Neural cell (in vitro differentiated cells): ENCODE measurements around the gene GRIA1. TPM values are rescaled to one million over a fixed set of nuclear protein-coding genes. Genes with fewer than 3 reads are reported as not detected.

ENCODE experiments used
- H2AFZ ChIP-seq: fragments of 200-600, 300-800 bp; sonication (generic), shearing (Covaris generic); 2 replicates; pipeline ENCODE4 v1.6.0; 2014; ENCODE audit warnings: low read depth, mild to moderate bottlenecking, antibody characterized with exemption, low read length, moderate library complexity
- H3F3A ChIP-seq: fragments of 200-600 bp; shearing (Covaris generic); 2 replicates; pipeline ENCODE4 v1.6.1; 2016; ENCODE audit warnings: mild to moderate bottlenecking, moderate library complexity, mixed read lengths, antibody characterized with exemption, low read length; ENCODE audit not compliant: insufficient read depth, poor library complexity, severe bottlenecking
- H3K27ac ChIP-seq: fragments of 200-600, 300-800 bp; sonication (generic), shearing (Covaris generic); 2 replicates; pipeline ENCODE4 v1.5.1; 2014; ENCODE audit warnings: mild to moderate bottlenecking, low read length, moderate library complexity
- H3K27me3 ChIP-seq: fragments of 300-800, 200-600 bp; sonication (generic), shearing (Covaris generic); 2 replicates; pipeline ENCODE4 v1.6.0; 2014; ENCODE audit warnings: mild to moderate bottlenecking, low read depth, low read length, moderate library complexity; ENCODE audit not compliant: insufficient read depth
- H3K36me3 ChIP-seq: fragments of 300-800, 200-600 bp; sonication (generic), shearing (Covaris generic); 2 replicates; pipeline ENCODE4 v1.5.1; 2014; ENCODE audit warnings: mild to moderate bottlenecking, antibody characterized with exemption, low read length, moderate library complexity; ENCODE audit not compliant: insufficient read depth
- H3K4me2 ChIP-seq: fragments of 300-800, 200-600 bp; sonication (generic), shearing (Covaris generic); 2 replicates; pipeline ENCODE4 v1.6.0; 2014; ENCODE audit warnings: mild to moderate bottlenecking, low read length
- H3K4me3 ChIP-seq: fragments of 300-800, 200-600 bp; sonication (generic), shearing (Covaris generic); 2 replicates; pipeline ENCODE4 v1.5.1; 2014; ENCODE audit warnings: mild to moderate bottlenecking, low read length, moderate library complexity
- H3K79me2 ChIP-seq: fragments of 200-600 bp; shearing (Covaris generic); replicated peaks from 2 replicates; pipeline ENCODE4 v1.6.0; 2014; ENCODE audit warnings: mild to moderate bottlenecking, low read length, moderate library complexity; ENCODE audit not compliant: insufficient read depth
- H3K9ac ChIP-seq: fragments of 300-800, 200-600 bp; sonication (generic), shearing (Covaris generic); 2 replicates; pipeline ENCODE4 v1.6.1; 2016; ENCODE audit warnings: mild to moderate bottlenecking, low read length, mixed read lengths
- H3K9me2 ChIP-seq: fragments of 200-600 bp; shearing (Covaris generic); 2 replicates; pipeline ENCODE4 v1.6.1; 2016; ENCODE audit warnings: mild to moderate bottlenecking, low read length, mixed read lengths; ENCODE audit not compliant: insufficient read depth
- H3K9me3 ChIP-seq: fragments of 200-600, 300-800 bp; sonication (generic), shearing (Covaris generic); 2 replicates; pipeline ENCODE4 v1.6.1; 2016; ENCODE audit warnings: mild to moderate bottlenecking, mixed run types, low read length, moderate library complexity, mixed read lengths
- H4K20me1 ChIP-seq: fragments of 200-600 bp; shearing (Covaris generic); 2 replicates; pipeline ENCODE4 v1.6.1; 2016; ENCODE audit warnings: mild to moderate bottlenecking, mixed run types; ENCODE audit not compliant: insufficient read depth
- EP300 ChIP-seq: fragments of 450-650 bp; conservative IDR thresholded peaks from 2 replicates; pipeline ENCODE4 v1.6.1; 2014; ENCODE audit warnings: antibody characterized with exemption, mild to moderate bottlenecking, moderate library complexity; ENCODE audit not compliant: poor library complexity, severe bottlenecking
- EZH2 ChIP-seq: fragments of 200-600, 300-800 bp; shearing (Covaris generic), sonication (generic); IDR thresholded peaks from 2 replicates; pipeline ENCODE4 v1.6.1; 2014; ENCODE audit warnings: antibody characterized with exemption, low read length, borderline replicate concordance, mild to moderate bottlenecking; ENCODE audit not compliant: insufficient read depth, poor library complexity, severe bottlenecking
- MXI1 ChIP-seq: fragments of 450-650 bp; conservative IDR thresholded peaks from 2 replicates; pipeline ENCODE4 v1.6.1; 2014; ENCODE audit warnings: antibody characterized with exemption, mild to moderate bottlenecking; ENCODE audit not compliant: poor library complexity, severe bottlenecking
- POLR2AphosphoS5 ChIP-seq: IDR thresholded peaks from 2 replicates; pipeline ENCODE4 v1.6.1; 2012
- RAD21 ChIP-seq: fragments of 450-650 bp; conservative IDR thresholded peaks from 2 replicates; pipeline ENCODE4 v1.6.1; 2014; ENCODE audit warnings: antibody characterized with exemption, mild to moderate bottlenecking, moderate library complexity
- SMC3 ChIP-seq: fragments of 450-650 bp; conservative IDR thresholded peaks from 2 replicates; pipeline ENCODE4 v1.6.1; 2014; ENCODE audit warnings: antibody characterized with exemption, mild to moderate bottlenecking, moderate library complexity; ENCODE audit not compliant: poor library complexity
- TAF1 ChIP-seq: IDR thresholded peaks from 2 replicates; pipeline ENCODE4 v1.6.1; 2012; ENCODE audit warnings: low read depth
- polyA plus RNA-seq: library from polyadenylated mRNA; depleted of rRNA; stranded (reverse); fragments of >200 nt; gene quantifications from 2 replicates; pipeline ENCODE4 v1.2.3, GENCODE V29; 2014
- TF ChIP-seq, protein P1 (sequence below): fragments of 450-650 bp; IDR thresholded peaks from 2 replicates; pipeline ENCODE4 v1.5.1; 2014; ENCODE audit warnings: antibody characterized with exemption, mild to moderate bottlenecking, moderate library complexity; ENCODE audit not compliant: poor library complexity, severe bottlenecking
- TF ChIP-seq, protein P2 (sequence below): IDR thresholded peaks from 2 replicates; pipeline ENCODE4 v1.6.1; 2012; ENCODE audit warnings: borderline replicate concordance

GRIA1 gene
- polyA plus RNA-seq, 1 donor from 2014 or later = 59.6 TPM

DNA sequence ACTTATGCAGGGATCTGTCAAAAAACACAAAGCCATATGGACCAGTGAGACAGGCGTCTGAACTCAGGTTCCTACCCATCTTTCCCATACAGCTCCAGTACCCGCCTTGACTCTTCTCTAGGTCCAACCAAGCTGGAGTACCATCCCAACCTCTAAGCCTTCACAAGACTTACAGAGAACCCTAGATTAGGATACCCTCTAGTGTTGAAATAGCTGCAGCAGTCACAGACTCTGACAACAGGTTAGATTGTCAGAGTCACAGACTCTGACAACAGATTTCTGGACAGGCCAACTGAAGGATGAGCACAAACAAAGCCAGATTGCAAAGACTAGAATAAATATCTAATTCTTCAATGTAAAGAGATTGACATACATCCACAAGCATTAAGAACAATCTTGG, 266.1 kb downstream of the GRIA1 start:
- Histone ChIP-seq H3K9ac (no peak overlapping the region), H4K20me1 (no peaks in the 10 kb centered on the region), H3K4me2 (no peak overlapping the region), H3K9me2 (no peaks in the 10 kb centered on the region), H3K9me3 (no peaks in the 10 kb centered on the region), H3K4me3 (no peak overlapping the region), H3K27ac (no peak overlapping the region), H3K79me2 (no peaks in the 10 kb centered on the region), H3F3A (peaks cover 4% of the 10 kb centered on the region), H3K27me3 (no peaks in the 10 kb centered on the region), H2AFZ (no peak overlapping the region), H3K36me3 (no peaks in the 10 kb centered on the region)
- TF ChIP-seq EP300 (no peak), SMC3 (no peak), EZH2 (no peak), TAF1 (no peak), RAD21 (no peak), POLR2AphosphoS5 (no peak), MXI1 (no peak)
- TF ChIP-seq, protein P1, sequence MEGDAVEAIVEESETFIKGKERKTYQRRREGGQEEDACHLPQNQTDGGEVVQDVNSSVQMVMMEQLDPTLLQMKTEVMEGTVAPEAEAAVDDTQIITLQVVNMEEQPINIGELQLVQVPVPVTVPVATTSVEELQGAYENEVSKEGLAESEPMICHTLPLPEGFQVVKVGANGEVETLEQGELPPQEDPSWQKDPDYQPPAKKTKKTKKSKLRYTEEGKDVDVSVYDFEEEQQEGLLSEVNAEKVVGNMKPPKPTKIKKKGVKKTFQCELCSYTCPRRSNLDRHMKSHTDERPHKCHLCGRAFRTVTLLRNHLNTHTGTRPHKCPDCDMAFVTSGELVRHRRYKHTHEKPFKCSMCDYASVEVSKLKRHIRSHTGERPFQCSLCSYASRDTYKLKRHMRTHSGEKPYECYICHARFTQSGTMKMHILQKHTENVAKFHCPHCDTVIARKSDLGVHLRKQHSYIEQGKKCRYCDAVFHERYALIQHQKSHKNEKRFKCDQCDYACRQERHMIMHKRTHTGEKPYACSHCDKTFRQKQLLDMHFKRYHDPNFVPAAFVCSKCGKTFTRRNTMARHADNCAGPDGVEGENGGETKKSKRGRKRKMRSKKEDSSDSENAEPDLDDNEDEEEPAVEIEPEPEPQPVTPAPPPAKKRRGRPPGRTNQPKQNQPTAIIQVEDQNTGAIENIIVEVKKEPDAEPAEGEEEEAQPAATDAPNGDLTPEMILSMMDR = no peak
- TF ChIP-seq, protein P2, sequence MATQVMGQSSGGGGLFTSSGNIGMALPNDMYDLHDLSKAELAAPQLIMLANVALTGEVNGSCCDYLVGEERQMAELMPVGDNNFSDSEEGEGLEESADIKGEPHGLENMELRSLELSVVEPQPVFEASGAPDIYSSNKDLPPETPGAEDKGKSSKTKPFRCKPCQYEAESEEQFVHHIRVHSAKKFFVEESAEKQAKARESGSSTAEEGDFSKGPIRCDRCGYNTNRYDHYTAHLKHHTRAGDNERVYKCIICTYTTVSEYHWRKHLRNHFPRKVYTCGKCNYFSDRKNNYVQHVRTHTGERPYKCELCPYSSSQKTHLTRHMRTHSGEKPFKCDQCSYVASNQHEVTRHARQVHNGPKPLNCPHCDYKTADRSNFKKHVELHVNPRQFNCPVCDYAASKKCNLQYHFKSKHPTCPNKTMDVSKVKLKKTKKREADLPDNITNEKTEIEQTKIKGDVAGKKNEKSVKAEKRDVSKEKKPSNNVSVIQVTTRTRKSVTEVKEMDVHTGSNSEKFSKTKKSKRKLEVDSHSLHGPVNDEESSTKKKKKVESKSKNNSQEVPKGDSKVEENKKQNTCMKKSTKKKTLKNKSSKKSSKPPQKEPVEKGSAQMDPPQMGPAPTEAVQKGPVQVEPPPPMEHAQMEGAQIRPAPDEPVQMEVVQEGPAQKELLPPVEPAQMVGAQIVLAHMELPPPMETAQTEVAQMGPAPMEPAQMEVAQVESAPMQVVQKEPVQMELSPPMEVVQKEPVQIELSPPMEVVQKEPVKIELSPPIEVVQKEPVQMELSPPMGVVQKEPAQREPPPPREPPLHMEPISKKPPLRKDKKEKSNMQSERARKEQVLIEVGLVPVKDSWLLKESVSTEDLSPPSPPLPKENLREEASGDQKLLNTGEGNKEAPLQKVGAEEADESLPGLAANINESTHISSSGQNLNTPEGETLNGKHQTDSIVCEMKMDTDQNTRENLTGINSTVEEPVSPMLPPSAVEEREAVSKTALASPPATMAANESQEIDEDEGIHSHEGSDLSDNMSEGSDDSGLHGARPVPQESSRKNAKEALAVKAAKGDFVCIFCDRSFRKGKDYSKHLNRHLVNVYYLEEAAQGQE = no peak

DNA sequence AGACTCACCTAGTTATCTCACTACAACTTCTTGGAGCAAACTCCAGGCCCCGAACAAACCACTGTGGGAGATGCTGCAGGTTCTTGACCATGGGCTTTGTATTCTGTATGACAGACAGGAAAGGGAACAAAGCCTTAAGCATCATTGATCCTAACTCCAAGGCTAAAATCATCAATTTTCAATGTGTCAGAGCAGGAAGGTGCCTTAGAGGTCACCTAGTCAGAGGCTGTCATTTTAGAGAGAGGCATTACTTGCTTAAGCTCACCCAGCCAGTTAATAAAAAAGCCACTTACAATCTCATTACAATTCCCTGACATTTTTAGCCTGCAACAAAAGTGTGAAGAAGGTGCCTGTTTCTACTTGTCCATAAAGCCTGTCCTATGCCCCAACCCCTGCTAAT, 275.5 kb downstream of the GRIA1 start:
- Histone ChIP-seq H3K4me3 (no peak overlapping the region), H3K36me3 (no peaks in the 10 kb centered on the region), H3K27me3 (no peaks in the 10 kb centered on the region), H3F3A (peaks cover 13% of the 10 kb centered on the region), H3K9ac (no peak overlapping the region), H3K9me3 (no peaks in the 10 kb centered on the region), H3K4me2 (no peak overlapping the region), H3K79me2 (no peaks in the 10 kb centered on the region), H2AFZ (no peak overlapping the region), H3K27ac (no peak overlapping the region), H4K20me1 (no peaks in the 10 kb centered on the region), H3K9me2 (no peaks in the 10 kb centered on the region)
- TF ChIP-seq TAF1 = no peak
- TF ChIP-seq EZH2 = no peak
- TF ChIP-seq RAD21 = no peak
- no peak for TF ChIP-seq POLR2AphosphoS5
- TF ChIP-seq MXI1 = no peak
- TF ChIP-seq SMC3 = no peak
- no peak for TF ChIP-seq EP300
- TF ChIP-seq, protein P2 = no peak
